Nephron (organoid): ENCODE measurements around the gene ALDH16A1.

ENCODE experiments used
- H3K27ac Mint-ChIP-seq, 3 experiments: 2 replicates each; pipeline ENCODE4 v1.8.0; 2020; ENCODE audit warnings: mixed read lengths in 3 of 3, mild to moderate bottlenecking in 2 of 3, moderate library complexity in 1 of 3
- H3K27me3 Mint-ChIP-seq: 2 replicates; pipeline ENCODE4 v1.8.0; 2021; ENCODE audit warnings: low read depth, mild to moderate bottlenecking, moderate library complexity, mixed read lengths
- H3K36me3 Mint-ChIP-seq: 2 replicates; pipeline ENCODE4 v1.8.0; 2020; ENCODE audit warnings: low read depth, mixed read lengths
- H3K4me1 Mint-ChIP-seq: 2 replicates; pipeline ENCODE4 v1.8.0; 2020; ENCODE audit warnings: mixed read lengths
- H3K4me3 Mint-ChIP-seq, 3 experiments: 2 replicates each; pipeline ENCODE4 v1.8.0; 2020; ENCODE audit warnings: mild to moderate bottlenecking in 3 of 3, mixed read lengths in 3 of 3, moderate library complexity in 2 of 3
- H3K9me3 Mint-ChIP-seq: 2 replicates; pipeline ENCODE4 v1.8.0; 2020; ENCODE audit warnings: mixed read lengths
- CTCF ChIP-seq, 3 experiments: fragments of 200-600 bp; sonication (generic); IDR thresholded peaks; one replicate each; pipeline ENCODE4 v1.5.0; 2021; ENCODE audit warnings: antibody characterized with exemption in 3 of 3; ENCODE audit not compliant: unreplicated experiment in 3 of 3

Gene ALDH16A1

GRCh38 chr19:49496574-49497008, 43.6 kb downstream of the ALDH16A1 start:
- peak overlapping the region; percentile 93 to 98 (median 95) for H3K27ac Mint-ChIP-seq
- no peaks in the 10 kb centered on the region for H3K27me3 Mint-ChIP-seq
- peaks cover 21% of the 10 kb centered on the region for H3K4me1 Mint-ChIP-seq
- peaks cover 40% of the 10 kb centered on the region for H3K36me3 Mint-ChIP-seq
- no peaks in the 10 kb centered on the region for H3K9me3 Mint-ChIP-seq
- H3K4me3 Mint-ChIP-seq, result peak overlapping the region; percentile 98 to 99 (median 98)
- no peak for TF ChIP-seq CTCF (IDR thresholded peaks at IDR 0.05; ENCODE audit: unreplicated experiment in 3 of 3)

- Mint-ChIP-seq H3K27me3 (no peaks in the 10 kb centered on the region), H3K9me3 (no peaks in the 10 kb centered on the region), H3K4me3 (peak overlapping the region; percentile 98 to 99 (median 98)), H3K36me3 (peaks cover 34% of the 10 kb centered on the region), H3K4me1 (peaks cover 21% of the 10 kb centered on the region), H3K27ac (peak overlapping the region; percentile 93 to 98 (median 95))
- TF ChIP-seq CTCF (IDR thresholded peaks at IDR 0.05; ENCODE audit: unreplicated experiment in 3 of 3), result no peak
These were observed 44.2 kb downstream of the ALDH16A1 start for GRCh38 chr19:49497047-49497788.

GRCh38 chr19:49497789-49498103, 44.7 kb downstream of the ALDH16A1 start:
- Mint-ChIP-seq H3K4me3 (peak overlapping the region; percentile 98 to 99 (median 98)), H3K36me3 (peaks cover 28% of the 10 kb centered on the region), H3K4me1 (peaks cover 21% of the 10 kb centered on the region), H3K9me3 (no peaks in the 10 kb centered on the region), H3K27me3 (no peaks in the 10 kb centered on the region), H3K27ac (peak overlapping the region in 1 of 3 experiments; percentile 95)
- TF ChIP-seq CTCF (IDR thresholded peaks at IDR 0.05; ENCODE audit: unreplicated experiment in 3 of 3), result no peak

- TF ChIP-seq CTCF (IDR thresholded peaks at IDR 0.05; ENCODE audit: unreplicated experiment in 3 of 3), result no peak
- Mint-ChIP-seq H3K27me3 (no peaks in the 10 kb centered on the region), H3K36me3 (peaks cover 24% of the 10 kb centered on the region), H3K4me1 (peaks cover 28% of the 10 kb centered on the region), H3K4me3 (peak overlapping the region; percentile 14 to 99 (median 98)), H3K9me3 (no peaks in the 10 kb centered on the region), H3K27ac (peak overlapping the region in 2 of 3 experiments; percentile 34 to 54)
These were observed 45.5 kb downstream of the ALDH16A1 start for GRCh38 chr19:49498475-49498874.

- H3K4me1 Mint-ChIP-seq, result peaks cover 29% of the 10 kb centered on the region
- peaks cover 24% of the 10 kb centered on the region for H3K36me3 Mint-ChIP-seq
- no peaks in the 10 kb centered on the region for H3K27me3 Mint-ChIP-seq
- no peak for TF ChIP-seq CTCF (IDR thresholded peaks at IDR 0.05; ENCODE audit: unreplicated experiment in 3 of 3)
- peak overlapping the region in 2 of 3 experiments; percentile 34 to 54 for H3K27ac Mint-ChIP-seq
- H3K4me3 Mint-ChIP-seq, result peak overlapping the region; percentile 44 to 99 (median 67)
- H3K9me3 Mint-ChIP-seq, result no peaks in the 10 kb centered on the region
These were observed 46.1 kb downstream of the ALDH16A1 start for GRCh38 chr19:49499030-49499670.
